ENCODE measurements around the gene DBH. TPM values are rescaled to one million over a fixed set of nuclear protein-coding genes. Genes with fewer than 3 reads are reported as not detected.

DBH gene
- total and polyA plus RNA-seq, 10 of the 15 experiments (the other 5 are each of a cell fraction or from before 2014, with no cell fraction given) = not detected

- TF ChIP-seq REST (IDR thresholded peaks at IDR 0.05; ENCODE audit: low read depth, low read length) (no peak), EGR1 (IDR thresholded peaks at IDR 0.05; ENCODE audit: borderline replicate concordance in 1 of 2, low read depth in 2 of 2, low read length in 2 of 2) (no peak), CBFB (IDR thresholded peaks at IDR 0.05; ENCODE audit: low read depth) (no peak), WRNIP1 (IDR thresholded peaks at IDR 0.05; ENCODE audit: borderline replicate concordance, low read depth, low read length) (no peak), RBBP5 (conservative IDR thresholded peaks at IDR 0.05) (no peak)
These were observed 5.9 kb downstream of the DBH start (continued) for GRCh38 chr9:133641861-133642595.

GRCh38 chr9:133642708-133643361 is 6.7 kb downstream of the DBH start:
- Histone ChIP-seq H3K4me3 (no peak overlapping the region), H4K20me1 (ENCODE audit: control insufficient read depth, insufficient read depth) (no peaks in the 10 kb centered on the region), H3K36me3 (ENCODE audit: control insufficient read depth in 2 of 2, insufficient read depth in 2 of 2, low read length in 1 of 2) (no peaks in the 10 kb centered on the region), H3K79me2 (ENCODE audit: control insufficient read depth, insufficient read depth, low read length) (no peaks in the 10 kb centered on the region), H3K4me2 (ENCODE audit: control insufficient read depth, insufficient read depth) (no peak overlapping the region), H3K9me3 (replicated peaks; ENCODE audit: control insufficient read depth, insufficient read depth, low read length) (no peaks in the 10 kb centered on the region), H3K4me1 (ENCODE audit: control insufficient read depth, insufficient read depth, low read length) (no peaks in the 10 kb centered on the region), H3K9ac (ENCODE audit: control insufficient read depth, insufficient read depth, low read length) (no peak overlapping the region), H3K27ac (ENCODE audit: control insufficient read depth, insufficient read depth) (no peak overlapping the region), H2AFZ (ENCODE audit: control insufficient read depth, low read depth, low read length) (no peak overlapping the region), H3K27me3 (replicated peaks in 1 of 2; ENCODE audit: control insufficient read depth in 2 of 2, insufficient read depth in 2 of 2, low read length in 1 of 2) (peaks cover 0 to 2% of the 10 kb centered on the region in 2 experiments; a peak in 3 of 4 replicates)
- no peak for DNase-seq (ENCODE audit: low read depth, low spot score)
- FAIRE-seq = no peak
- no peak for ATAC-seq
- ChIA-PET POLR2A (no interaction called here), CTCF (no interaction called here), SMC1A (ENCODE audit: uncharacterized antibody, unreplicated experiment) (no interaction called here), RAD21 (ENCODE audit: unreplicated experiment) (no interaction called here)
- in situ Hi-C loops (cut with MboI) (no loop called here), intact Hi-C loops (cut with micrococcal nuclease; ENCODE audit: unreplicated experiment) (no loop called here)
- 25% methylated on average over 15 of the region's 16 CpGs for WGBS (ENCODE audit: insufficient coverage, insufficient replicate concordance, low lambda C conversion rate, missing lambda C conversion rate)
- no peak for TF ChIP-seq RAD21 (IDR thresholded peaks at IDR 0.05; ENCODE audit: insufficient read depth, low read depth, low read length)
- TF ChIP-seq MYB (IDR thresholded peaks at IDR 0.05; ENCODE audit: borderline replicate concordance, low read depth, low read length) = no peak
- TF ChIP-seq POLR2AphosphoS2 (IDR thresholded peaks at IDR 0.05; ENCODE audit: low read depth, low read length) = no peak
- TF ChIP-seq NR2F1 (conservative IDR thresholded peaks at IDR 0.05) = no peak
- no peak for TF ChIP-seq MEF2A (IDR thresholded peaks at IDR 0.05; ENCODE audit: insufficient read depth, low read depth, low read length)
- BruUV-seq (replicated peaks) = no TSS peak
